ENCODE measurements around the gene RFTN1.

- TF ChIP-seq CTCF (IDR thresholded peaks at IDR 0.05) (no peak), POLR2A (IDR thresholded peaks at IDR 0.05) (no peak)
These were observed 193.8 kb downstream of the RFTN1 start for GRCh38 chr3:16319723-16320122.
